GM18507 (cell line): ENCODE measurements around the gene VPS35L.
A peak's percentile ranks its signal among the peaks of the same experiment; 100 is the strongest.
"Not testable (repeated sequence)": the region's sequence is repeated elsewhere in the genome, so short reads cannot be mapped to it uniquely, and the experiment has no call there.

Experiments used
- DNase-seq: peaks from one replicate; pipeline ENCODE4 v3.0.0; 2011; ENCODE audit warnings: low read depth; ENCODE audit not compliant: insufficient read length; ENCODE audit errors: extremely low spot score
- FAIRE-seq: peaks from 2 replicates; lab custom pipeline; 2011; peaks lifted over from hg19 to GRCh38; lab: Jason Lieb, UNC

Gene VPS35L

DNA sequence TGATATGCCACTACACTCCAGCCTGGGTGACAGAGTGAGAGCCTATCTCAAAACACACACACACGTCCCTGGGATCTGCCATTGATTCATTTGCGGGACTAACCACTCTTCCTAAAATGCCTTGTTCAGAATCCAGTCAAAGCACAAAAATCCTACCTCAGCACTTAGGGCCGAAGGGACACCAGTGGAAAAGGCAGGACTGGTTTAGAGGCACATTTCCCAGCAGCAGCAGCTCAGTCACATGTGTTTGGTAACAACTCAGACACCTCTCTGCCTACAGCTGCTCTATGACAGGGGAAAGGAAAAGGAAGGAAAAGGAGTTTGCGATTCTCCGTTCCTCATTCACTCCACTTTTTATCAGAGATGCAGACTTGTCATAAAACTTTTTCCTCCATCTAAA lies 150.3 kb downstream of the VPS35L start:
- DNase-seq (no peak), FAIRE-seq (no peak)

DNA sequence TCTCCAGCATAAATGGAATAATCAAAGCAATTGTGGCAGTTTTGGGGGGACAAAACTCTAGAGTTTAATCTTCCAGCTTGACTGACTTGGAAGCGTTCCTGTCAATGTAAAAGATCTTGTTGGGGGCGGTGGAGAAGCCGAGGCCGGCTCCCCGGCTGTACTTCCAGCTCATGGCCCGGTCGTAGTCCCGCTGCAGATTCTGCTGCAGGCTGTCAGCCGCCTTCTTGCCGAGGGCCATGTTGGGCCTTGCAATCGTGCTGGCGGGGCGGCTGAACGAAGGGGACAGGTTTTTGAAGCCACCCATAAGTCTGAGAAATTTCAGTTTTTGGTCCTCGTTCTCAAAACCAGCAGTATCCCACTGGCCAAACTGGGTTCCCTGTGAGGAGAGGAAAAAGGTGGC lies 151.3 kb downstream of the VPS35L start:
- DNase-seq = no peak
- FAIRE-seq = no peak

DNA sequence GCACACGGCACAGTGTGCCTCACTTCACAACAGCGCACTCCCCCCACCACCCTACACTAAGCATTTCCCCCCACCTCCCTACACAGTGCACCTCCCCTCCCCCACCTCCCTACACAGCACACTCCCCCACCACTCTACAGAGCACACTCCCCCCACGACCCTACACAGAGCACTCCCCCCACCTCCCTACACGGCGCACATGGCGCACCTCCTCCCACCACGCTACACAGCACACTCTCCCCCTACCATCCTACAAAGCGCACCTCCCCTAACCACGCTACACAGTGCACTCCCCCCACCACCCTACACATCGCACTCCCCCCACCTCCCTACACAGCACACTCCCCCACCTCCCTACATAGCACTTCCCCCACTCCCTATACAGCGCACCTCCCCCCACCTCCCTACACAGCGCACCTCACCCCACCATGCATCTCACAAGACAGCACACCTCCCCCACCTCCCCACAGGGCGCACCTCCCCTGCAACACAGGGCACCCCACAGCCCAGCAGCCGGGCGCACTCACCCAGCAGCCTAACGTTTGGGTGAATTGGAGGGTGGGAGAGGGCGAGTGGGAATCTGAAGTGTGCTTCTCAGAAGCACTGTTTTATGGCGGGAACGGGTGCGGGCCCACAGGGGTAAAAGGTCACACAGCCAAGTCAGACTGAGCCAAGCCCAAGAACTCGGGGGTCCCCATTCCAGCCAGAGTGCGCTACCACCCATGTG lies 152.2 kb downstream of the VPS35L start:
- FAIRE-seq (no peak), DNase-seq (no peak)

DNA sequence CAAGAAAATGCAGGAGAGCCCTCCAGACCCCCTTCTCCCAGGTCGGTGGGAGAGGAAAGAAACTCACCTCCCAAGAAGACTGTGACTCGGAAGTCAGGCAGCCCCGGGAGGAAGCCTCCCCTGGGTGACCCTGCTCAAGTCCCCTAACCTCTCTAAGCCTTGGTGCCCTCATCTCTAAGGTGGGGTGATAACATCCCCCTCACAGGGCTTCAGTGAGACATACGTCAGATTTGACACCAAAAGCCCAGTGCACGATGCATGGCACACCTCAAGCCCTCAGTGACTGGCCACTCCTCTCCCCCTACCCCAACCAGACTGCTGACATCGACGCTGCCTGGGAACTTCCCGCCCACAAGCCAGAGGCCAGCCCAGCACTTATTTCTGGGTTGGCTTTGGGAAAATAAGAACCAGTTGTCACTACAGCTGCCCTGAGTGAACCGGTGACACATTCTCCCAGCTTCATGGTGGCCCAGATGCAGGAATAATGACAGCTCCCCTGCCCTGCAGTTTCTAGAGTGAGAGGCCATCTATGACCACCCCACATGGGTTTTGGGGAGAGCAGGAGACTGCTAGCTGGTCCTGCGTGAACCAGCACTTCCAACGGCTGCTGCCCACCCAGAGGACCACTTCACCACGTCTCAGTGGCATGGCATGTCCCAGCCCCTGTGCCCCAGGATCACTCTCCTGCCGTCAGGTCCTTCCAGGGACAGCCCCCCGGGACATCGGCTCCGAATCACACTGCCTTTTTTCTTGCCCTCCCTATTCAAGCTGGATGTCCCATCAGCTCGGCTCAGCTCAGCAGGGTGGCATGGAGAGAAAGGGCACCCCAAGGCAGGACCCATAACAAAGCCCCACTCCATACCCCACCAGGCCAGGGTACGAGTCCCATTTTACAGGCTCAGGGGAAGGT lies 153.0 kb downstream of the VPS35L start:
- DNase-seq = no peak
- no peak for FAIRE-seq

DNA sequence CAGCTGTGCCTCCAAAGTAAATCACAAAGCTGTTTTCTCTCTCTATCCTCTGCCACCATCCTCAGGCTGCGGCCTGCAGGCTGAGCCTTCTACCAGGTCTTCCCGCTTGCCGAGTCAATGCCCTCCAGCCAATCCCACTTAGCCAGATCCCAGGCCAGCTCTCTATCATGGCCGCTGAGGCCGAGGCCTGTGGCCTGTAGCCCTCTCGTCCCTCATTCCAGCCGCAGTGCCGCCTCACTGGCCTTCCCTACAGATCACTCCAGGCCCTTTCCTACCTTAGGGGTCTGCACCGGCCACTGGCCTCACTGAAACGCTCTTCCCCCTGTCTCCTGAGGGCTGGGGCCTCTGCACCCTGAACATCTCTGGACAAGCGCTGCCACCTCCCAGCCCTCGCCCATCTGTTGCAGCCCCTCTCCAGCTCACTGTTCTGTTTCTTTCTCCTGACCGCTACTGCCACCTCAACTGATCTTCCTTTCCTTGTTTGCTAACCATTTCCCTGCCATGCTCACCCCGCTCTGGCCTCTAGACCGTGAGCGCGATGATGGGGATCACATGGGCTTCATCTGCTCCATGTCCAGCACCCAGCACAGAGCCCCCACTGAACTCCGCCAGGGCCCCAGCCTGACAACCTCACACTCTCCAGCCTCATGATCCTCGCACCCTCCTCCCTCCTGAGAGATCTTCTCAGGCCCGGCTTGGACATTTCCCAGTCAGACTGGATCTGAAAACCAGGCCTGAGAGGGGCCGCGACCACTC lies 154.1 kb downstream of the VPS35L start:
- FAIRE-seq (no peak), DNase-seq (no peak)

DNA sequence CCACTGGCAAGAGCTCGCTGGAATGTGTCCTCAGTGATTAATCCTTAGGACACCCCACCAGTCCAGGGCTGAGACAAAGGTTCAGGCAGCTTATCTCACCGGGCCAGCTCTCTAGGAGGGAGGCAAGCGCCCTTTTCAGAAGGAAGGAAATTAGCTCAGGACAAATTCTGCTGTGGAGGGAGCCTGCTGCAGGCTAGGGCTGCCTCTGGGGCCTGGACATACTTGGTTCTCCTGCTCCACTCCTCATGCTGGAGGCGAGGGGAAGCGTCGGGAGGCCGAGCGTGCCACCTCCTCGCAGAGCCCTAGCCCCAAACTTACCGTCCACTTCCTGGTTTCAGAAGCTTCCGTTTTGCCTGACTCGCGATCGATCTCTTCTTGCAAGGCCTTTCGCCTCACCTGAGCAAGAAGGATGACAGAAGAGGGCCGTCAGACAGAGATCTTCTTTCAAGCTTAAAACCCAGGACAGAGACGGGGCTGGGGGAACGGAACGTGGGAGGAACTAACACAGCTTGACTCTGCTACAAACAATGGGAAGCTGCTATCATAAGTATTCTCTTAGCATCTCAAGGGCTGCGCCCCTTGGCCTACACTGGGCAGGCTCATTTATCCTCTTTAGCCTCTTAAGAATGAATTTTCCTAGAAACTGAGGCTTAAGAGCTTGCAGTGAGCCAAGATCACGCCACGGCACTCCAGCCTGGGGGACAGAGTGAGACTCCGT lies 154.8 kb downstream of the VPS35L start:
- no peak for DNase-seq
- no peak for FAIRE-seq

DNA sequence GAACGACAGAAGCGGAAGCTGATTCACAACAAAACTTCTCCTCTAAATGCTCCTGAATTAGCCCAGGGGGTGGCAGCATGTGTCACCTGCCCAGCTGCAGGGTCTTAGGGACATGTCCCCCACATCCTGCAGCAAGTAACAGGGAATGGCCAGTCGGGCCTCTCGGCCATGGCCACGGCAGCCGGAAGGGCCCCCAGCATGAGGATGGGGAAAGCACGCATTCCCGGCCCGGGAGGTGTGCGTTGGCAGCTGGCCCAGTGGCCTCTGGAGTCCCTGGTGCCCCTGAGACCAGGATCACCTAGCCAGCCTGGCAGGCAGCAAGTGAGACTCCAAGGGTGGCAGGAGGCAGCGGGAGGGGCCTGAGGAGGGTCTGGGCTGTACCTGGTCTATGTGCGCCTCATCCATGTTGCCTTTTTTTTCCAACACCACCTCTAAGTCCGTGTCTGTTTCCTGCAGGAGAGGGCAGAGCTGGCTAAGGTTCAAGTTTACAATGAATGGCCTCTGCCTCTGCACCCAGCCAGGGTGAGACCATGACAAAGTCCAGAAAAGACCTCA lies 155.6 kb downstream of the VPS35L start:
- FAIRE-seq = no peak
- no peak for DNase-seq

DNA sequence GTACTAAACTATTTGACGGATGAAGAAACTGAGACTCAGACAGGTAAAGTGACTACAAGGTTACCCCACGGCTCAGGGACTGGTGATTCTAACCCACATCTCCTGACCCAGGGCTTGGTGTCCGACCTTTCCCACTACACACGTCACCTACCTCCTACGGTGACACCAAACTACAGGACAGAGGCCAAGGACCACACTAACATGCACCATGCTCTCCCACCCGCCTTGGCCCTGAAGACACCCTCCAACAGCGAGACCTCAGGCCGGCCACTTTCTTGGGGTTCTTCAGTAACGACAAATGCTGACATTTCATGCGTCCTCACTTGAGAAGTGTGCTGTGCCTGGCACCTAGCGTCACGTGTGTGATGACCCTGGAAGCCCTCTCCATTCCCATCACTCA lies 156.1 kb downstream of the VPS35L start:
- FAIRE-seq (no peak), DNase-seq (no peak)

DNA sequence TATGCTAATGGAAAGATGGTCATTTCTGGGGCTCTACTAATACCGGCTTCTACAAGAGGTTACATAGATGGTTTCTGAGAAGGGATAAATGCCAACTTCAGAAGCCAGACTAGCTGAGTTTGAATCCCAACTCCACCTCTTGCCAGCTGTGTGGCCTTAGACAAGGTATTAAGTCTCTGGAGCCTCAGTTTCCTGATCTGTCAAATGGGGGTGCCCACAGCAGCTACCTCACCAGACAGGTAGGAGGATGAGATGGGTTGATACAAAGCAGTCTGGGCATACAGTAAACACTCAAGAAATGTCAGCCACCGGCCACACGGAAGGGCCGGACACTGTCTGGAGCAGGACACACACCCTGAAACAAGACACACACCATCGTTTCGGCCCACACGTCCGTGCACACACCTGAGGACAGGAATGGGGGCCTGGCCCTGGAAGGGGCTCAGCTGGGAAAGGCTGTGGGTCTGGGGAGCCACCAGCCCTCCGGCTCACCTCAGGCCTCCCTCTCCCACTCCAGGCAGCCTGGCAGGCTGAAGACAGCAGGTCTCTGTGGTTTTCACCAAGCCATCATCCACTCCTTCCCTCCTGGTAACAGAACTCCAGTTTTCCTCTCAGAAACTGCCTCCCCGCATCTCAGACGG lies 157.0 kb downstream of the VPS35L start:
- DNase-seq (no peak), FAIRE-seq (no peak)

DNA sequence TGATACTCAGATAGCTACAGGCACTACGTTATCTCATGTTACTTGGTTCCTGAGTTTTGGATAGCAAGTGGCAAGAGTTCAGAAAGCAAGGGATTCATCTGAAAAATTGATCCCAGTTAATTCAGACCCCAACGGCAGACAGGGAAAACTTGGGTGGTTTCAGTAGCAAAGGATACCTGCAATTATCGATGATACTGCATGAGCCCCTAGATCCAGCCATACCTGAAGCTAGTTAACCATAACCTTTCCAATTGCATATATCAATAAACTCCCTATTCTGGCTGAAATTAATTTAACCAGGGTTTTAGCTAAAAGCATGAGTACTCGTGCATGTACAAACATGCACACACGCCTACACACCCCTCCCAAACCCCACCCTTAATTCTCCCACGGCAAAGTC lies 158.2 kb downstream of the VPS35L start:
- DNase-seq = no peak
- FAIRE-seq = no peak

DNA sequence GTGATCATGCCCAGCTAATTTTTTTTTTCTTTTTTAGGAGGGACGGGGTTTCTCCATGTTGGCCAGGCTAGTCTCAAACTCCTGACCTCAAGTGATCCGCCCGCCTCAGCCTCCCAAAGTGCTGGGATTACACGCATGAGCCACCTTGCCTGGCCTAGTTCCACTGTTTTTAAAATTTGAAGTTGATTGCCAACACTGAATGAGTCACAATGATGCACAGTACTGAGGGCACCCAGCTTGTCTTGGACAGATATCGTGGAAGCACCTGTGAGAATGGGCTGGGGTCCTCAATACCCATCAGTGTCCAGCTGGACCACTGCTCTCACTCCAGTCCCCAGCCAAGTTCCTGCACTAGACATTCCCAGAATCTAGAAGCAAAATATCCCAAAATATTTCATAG lies 160.1 kb downstream of the VPS35L start:
- FAIRE-seq = no peak
- no peak for DNase-seq

DNA sequence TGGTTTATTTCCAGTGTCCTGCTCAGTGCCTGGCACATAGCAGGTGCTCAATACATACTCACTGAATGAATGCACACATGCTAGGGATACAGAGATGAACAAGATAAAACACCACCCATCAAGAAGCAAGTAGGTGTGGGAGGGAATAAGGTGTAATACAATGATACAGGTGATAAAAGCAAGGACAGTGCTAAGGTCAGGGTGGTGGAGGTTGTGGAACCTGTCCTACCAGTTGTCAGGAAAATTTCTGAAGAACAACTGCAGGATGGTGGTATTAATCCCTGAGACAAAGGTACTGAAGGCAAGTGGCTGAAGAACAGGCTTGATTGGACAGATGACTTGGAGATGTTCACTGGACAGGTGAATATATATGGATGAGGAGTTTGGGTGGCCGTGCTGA lies 160.7 kb downstream of the VPS35L start:
- no peak for FAIRE-seq
- DNase-seq = no peak

DNA sequence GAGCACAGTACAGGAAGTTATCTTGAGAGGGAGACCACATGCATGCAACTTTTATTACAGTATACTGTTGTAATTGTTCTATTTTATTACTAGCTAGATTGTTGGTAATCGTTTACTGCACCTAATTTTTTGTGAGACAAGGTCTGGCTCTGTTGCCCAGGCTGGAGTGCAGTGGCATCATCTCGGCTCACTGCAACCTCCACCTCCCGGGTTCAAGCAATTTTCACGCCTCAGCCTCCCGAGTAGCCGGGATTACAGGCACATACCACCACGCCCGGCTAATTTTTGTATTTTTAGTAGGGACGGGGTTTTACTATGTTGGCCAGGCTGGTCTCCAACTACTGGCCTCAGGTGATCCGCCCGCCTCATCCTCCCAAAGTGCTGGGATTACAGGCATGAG lies 161.2 kb downstream of the VPS35L start:
- FAIRE-seq, DNase-seq: not testable (repeated sequence)

DNA sequence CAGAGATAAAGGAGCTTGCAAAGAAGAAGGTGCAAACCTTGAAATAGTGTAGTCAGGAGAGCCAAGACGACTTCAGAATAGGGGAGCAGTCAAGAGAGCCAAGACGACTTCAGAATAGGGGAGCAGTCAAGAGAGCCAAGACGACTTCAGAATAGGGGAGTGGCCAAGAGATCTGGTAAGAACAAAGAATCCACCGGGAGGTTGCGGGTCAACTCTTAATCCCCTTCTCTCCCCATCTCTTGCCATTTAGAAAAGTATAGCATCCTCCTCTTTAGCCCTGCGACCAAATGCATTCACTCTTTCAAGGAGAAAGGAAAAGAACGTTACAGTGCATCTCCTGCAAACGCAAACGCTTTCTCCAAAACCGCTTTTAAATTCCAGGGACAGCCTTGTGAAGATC lies 161.8 kb downstream of the VPS35L start:
- no peak for FAIRE-seq
- no peak for DNase-seq

DNA sequence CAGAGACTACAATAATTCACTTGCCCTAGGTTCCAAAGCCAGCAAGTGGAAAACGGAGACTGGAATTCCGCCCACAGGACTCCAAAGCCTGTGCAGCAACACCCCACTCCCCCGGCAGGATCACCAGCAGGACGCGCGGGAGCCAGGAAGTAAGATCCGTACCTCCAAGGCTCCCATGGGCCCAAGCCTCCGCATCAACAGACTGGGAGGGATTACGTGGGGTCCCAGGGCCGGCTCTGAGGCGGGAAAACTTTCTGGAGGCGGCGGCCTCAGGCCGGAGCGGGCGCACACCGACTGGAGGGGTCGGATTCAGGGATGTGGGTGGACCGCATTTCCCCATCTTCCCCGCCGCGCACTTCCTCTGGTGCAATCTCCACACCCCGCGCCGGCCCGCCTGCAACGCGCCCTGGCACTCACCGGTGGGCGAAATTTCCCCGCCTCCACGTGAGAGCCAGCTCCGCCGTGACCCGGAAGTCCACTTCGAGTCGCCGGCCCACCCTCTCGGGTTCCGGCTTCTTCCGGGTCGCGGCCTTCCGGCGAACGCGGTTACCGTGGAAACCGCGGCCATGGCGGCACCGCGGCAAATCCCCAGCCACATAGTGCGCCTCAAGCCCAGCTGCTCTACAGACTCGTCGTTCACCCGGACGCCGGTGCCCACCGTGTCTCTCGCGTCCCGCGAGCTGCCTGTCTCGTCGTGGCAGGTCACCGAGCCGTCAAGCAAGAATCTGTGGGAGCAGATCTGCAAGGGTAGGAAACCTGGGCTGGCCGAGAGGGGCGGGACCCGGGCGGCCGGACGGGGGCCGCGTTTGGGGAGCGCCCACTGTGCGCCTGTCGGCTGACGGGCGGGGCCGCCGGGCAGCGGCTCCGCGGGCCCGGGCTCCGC lies 162.5 kb downstream of the VPS35L start, which contains the start of the genes IQCK and KNOP1:
Gene IQCK (plus strand): TSS at position 531 of the 883 bp plus-strand sequence. CDS start 36 bp downstream, at position 567.
Gene KNOP1 (minus strand): TSS at position 487 of the 883 bp plus-strand sequence. CDS start 3,192 bp downstream, outside the sequence.
- FAIRE-seq = peak; percentile 87
- peak; percentile 88 for DNase-seq

DNA sequence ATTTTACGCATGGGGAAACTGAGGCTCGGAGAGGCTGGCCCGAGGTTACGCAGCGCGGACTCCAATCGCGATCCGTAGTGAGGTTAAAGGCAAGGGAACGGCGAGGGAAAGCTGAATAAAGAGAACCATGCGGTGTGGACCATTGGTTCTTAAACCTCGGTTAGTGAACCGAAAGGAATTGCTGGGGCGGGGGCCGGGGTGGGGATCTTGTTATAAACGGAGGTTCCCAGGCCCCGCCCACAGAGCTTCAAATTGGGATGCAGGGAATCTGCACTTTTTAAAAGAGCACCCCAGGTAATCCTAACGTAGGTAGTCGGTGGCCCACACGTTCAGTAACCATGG lies 163.1 kb downstream of the VPS35L start:
- no peak for FAIRE-seq
- no peak for DNase-seq

DNA sequence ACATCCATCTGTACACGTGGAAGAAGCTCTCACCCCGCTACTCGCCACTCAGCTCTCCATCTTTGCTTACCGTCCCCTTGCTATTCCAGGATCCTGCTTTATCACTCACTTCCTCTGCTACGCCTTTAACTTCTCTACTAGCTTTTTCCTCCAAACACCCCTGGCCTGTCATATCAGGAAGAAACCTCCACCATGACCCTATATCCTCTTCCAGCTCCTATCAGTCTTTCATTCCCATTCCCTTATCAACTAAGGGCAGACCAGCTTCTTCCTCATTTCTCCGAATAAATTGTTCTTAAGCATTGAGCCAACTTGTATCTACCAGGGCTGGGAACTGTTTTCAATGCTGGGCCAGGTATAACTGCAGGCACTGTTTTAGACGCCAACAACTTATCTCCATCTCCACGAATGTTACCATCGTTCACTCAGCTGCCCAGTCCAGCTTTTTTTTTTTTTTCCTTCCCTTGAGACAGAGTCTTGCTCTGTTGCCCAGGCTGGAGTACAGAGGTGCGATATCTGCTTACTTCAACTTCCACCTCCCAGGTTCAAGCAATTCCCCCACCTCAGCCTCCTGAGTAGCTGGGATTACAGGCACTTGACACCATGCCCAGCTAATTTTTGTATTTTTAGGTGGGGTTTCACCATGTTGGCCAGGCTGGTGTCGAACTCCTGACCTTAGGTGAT lies 166.9 kb downstream of the VPS35L start:
- no peak for DNase-seq
- FAIRE-seq = no peak
